ENCODE data around the gene FBXL5.

DNA sequence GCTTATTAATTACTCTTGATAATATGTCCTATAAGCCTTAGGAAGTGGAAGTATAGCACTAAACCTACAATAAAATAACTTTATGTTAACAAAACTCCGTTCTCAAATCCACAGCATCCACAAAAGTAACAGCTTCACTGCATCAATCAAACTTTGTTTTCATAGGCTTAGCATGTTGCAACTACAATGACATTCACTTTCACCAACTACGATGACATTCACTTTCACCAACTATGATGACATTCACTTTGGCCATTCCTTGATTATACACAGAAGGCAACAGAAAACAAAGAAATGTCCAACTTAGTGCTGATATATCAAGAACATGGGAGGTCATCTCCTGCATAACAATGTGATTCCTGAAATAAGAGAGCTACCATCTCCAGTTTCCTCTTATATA, 44.3 kb downstream of the FBXL5 start:
- TF ChIP-seq CTCF (IDR thresholded peaks at IDR 0.05; ENCODE audit: low read depth, low read length, missing input control) (no peak), EGR1 (IDR thresholded peaks at IDR 0.05; ENCODE audit: low read depth in 2 of 2) (no peak), TAF1 (conservative IDR thresholded peaks at IDR 0.05) (no peak), JUND (IDR thresholded peaks at IDR 0.05) (no peak), RAD21 (IDR thresholded peaks at IDR 0.05) (no peak), GABPA (IDR thresholded peaks at IDR 0.05 in 1 of 2, conservative IDR thresholded peaks at IDR 0.05 in 1 of 2) (no peak), RXRA (IDR thresholded peaks at IDR 0.05) (no peak), YY1 (IDR thresholded peaks at IDR 0.05) (no peak), ZBTB33 (IDR thresholded peaks at IDR 0.05) (no peak), ATF3 (IDR thresholded peaks at IDR 0.05) (no peak), MAX (IDR thresholded peaks at IDR 0.05) (no peak), HNF4G (IDR thresholded peaks at IDR 0.05) (no peak)
- TF ChIP-seq, protein P1, sequence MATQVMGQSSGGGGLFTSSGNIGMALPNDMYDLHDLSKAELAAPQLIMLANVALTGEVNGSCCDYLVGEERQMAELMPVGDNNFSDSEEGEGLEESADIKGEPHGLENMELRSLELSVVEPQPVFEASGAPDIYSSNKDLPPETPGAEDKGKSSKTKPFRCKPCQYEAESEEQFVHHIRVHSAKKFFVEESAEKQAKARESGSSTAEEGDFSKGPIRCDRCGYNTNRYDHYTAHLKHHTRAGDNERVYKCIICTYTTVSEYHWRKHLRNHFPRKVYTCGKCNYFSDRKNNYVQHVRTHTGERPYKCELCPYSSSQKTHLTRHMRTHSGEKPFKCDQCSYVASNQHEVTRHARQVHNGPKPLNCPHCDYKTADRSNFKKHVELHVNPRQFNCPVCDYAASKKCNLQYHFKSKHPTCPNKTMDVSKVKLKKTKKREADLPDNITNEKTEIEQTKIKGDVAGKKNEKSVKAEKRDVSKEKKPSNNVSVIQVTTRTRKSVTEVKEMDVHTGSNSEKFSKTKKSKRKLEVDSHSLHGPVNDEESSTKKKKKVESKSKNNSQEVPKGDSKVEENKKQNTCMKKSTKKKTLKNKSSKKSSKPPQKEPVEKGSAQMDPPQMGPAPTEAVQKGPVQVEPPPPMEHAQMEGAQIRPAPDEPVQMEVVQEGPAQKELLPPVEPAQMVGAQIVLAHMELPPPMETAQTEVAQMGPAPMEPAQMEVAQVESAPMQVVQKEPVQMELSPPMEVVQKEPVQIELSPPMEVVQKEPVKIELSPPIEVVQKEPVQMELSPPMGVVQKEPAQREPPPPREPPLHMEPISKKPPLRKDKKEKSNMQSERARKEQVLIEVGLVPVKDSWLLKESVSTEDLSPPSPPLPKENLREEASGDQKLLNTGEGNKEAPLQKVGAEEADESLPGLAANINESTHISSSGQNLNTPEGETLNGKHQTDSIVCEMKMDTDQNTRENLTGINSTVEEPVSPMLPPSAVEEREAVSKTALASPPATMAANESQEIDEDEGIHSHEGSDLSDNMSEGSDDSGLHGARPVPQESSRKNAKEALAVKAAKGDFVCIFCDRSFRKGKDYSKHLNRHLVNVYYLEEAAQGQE (IDR thresholded peaks at IDR 0.05), result no peak

All from liver (tissue), 3 donors.